Measurements from ENCODE around the gene HYAL1.
"Not testable (repeated sequence)": the region's sequence is repeated elsewhere in the genome, so short reads cannot be mapped to it uniquely, and the experiment has no call there.

HYAL1 gene

DNA sequence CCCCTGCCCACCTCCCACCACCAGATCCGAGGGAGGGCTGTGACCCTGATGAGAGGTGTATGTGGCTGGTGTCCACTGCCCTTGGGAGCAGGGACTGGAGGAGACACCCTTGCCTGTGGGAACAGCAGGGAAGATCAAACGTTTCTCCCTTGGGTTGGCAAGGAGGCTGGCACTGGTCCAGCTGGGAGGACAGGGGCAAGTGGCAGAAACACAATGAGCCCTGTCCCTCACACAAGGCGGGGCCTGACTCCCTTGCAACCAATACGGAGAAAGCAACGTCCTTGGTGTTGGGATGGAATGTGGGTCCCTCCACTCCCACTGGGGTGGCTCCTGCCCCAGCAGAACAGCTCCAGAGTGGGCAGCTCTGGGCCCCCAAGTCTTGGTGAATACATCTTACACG, 13.9 kb upstream of the HYAL1 start:
- no peak for DNase-seq

DNA sequence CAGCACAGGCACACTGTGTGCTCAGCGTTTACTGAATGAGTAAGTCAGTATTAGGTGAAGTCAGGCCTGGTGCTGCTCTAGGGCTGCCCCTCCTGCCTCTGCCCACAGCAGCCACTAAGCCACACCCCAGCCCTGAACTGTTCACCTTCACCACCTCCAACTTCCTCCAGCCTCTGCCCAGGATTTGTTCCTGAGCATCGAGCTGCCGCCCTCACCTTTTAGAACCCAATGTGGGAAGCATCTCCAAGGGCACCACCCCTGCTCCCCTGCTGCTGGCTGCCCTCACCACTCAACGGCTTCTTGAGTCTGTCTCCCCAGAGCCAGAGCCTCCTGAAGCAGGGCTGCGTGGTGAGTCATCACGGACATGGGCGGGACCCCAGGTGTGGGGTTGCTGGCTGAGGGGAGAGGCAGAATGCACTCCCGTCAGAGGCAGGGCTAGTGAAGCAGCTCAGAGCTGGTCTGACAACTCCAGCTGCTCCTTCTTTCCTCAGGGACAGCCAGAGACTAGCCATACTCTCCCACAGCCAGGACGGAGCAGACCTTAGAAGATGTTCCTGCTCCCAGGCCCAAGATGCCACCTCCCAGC, 13.4 kb upstream of the HYAL1 start:
- DNase-seq: peak; percentile 65

DNA sequence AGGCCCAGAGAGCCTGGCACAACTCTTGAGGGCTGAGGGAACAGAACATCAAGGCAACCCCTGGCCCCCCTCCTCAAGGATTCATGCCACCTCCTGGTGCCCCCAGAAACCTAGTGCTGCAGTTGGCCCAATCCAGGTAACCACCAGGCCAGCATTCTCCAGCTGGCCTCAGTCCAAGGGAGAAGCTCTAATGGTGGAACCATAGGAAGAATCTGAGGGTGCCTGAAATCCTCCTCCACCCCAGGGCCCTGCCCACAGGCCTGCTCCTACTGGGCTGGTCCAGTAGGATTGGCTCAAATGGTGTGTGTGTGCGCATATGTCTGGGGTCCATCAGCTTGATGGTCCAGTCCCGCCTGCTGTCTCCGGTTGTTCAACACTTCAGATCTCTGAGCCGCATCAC, 11.4 kb upstream of the HYAL1 start:
- DNase-seq: no peak

DNA sequence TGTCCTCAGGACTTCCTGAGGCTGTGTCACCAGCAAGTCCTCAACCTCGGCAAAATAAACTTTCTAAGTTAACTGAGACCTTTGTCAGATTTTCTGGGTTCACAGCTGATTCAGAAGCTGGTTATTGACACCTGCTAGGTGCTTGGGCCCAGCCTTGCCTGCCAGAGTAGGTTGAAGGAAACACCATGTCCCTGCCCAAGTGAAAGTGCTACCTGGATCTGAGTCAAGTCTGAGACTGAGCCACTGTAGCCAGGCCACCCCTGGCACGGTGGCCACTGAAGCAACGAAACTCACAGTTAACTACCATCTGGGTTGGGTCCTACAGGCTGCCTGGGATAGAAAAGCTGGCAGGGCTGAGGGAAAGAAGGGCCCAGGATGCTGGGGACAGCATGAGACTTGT, 11.0 kb upstream of the HYAL1 start:
- DNase-seq: no peak

DNA sequence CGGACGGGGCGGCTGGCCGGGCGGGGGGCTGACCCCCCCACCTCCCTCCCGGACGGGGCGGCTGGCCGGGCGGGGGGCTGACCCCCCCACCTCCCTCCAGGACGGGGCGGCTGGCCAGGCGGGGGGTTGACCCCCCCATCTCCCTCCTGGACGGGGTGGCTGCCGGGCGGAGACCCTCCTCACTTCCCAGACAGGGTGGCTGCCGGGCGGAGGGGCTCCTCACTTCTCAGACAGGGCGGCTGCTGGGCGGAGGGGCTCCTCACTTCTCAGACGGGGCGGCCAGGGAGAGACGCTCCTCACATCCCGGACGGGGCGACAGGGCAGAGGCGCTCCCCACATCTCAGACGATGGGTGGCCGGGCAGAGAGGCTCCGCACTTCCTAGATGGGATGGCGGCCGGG, 8.7 kb upstream of the HYAL1 start:
- DNase-seq: not testable (repeated sequence)

DNA sequence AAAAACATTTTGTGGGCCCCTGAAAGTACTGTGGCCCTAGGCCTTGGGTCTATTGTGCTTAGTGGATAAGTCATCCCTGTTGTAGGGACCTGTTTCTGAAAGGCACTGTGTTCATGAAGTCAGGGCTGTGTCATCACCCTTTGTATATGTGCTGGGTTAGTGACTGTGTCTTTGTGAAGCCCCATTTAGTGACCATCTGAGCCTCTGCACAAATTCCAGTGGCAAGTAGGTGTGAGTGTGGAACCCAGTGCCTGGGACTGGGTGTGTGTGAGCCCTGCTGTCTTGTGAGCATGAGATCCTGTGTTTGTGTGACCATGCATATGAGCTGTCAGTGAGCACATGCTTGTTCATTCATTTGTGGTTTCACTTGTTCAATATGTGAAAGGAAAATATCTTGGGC, 1.2 kb upstream of the HYAL1 start:
- DNase-seq: no peak

DNA sequence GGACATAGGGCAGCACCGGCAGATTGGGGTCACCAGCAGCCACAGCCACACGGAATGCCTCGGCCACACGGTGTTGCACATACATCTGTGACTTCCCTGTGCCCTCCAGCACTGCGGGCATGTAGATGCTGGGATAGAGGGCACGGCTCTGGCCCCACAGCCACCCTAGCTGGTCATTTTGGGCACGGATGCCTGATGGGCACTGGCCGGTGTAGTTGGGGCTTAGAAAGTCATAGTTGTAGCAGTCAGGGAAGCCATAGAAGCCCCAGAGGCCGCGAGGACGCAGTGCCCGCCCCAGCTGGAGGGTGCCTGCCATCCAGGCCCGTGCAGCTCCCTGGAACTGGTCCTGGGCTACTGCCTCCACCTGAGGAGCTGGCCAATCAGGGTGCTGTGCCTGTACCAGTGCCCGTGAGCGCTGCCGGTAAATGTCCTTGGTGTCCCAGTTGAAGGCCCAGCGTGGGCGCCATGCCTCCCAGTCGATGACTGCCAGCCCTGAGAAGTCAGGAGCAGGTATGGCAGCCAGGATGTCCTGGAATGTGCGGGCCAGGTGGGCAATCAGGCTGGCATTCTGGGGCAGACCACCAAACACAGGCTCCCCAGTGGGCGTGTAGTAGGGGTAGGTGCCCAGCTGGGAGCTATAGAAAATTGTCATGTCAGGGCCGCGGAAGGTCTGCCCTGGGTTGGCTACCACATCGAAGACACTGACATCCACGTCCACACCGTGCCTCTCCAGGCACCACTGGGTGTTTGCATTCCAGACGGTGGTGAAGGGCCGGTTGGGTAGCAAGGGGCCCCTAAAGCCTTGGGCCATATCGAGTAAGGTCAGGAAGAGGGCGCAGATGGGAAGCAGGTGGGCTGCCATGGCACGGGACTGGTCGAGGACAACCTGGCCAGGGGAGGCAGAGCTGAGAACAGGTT, 1.0 kb downstream of the HYAL1 start:
- DNase-seq: no peak

DNA sequence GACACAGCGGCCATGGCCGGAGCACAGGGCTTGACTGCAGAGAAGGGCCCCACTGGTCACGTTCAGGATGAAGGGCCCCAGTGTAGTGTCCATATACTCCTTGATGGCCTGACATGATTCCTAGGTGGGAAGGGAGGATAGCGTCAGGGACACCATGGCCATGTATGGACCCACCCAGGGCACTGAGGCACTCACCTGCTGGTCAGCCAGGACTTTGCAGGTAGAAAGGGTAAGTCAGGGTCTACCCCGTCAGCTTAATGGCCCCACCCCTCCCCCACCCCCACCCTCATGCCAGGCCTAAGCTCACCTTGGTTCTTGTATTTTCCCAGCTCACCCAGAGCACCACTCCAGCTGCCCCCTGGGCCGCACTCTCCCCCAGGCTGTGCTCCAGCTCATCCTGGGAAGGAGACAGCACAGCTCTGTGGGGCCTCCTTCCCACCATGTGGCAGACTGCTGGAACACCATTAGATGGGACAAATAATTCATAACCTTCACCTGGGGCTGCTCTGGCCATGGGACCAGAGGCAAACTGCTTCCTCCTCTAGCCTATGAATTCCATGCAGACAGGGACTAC, 2.6 kb downstream of the HYAL1 start:
- no peak for DNase-seq

DNA sequence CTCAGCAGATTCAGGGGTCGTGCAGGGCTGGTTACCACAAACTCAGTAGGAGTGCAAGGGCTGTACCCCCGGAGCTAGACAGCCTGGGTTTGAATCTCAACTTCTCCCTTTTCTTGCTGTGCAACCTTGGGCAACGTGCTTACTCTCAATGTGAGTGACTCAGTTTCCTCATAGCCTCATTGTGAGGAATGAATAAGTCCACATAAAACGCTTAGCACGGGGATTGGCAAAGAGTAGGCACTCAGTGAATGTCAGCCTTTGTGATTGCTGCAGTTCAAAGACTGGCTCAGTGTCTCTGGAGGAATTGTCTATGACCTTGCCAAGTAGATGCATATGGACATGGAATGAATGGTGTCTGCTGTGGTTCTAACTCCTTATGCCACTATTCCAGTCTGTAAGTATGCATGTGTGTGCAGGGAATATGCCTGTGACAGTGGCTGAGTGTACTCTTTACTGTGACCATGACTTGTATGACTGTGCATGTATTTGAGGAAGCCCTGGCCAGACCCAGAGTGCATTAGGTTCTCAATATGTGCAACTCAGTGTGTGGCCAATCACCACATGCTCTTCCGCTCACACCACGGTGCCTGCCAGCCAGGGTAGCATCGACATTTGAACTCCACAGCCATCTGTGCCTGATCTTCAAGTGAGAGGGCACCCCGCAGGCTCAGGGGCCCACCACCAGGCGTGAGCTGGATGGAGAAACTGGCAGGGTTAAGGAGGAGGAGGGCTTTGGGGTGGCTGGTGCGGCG, 3.3 kb downstream of the HYAL1 start:
- no peak for DNase-seq

DNA sequence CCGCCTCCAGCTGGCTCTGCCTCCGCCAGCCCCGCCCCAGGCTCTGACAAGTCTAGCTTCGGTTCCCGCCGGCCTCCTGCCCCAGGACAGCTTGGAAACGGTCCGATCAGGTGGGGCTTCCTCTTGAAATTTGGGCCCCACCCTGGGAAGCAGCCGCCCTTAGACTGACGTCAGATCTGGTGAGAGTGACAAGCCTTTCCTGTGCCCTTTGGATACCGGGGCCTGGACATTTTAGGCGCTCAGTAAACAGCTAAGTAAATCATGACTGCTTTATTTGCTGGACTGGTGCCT, 3.8 kb downstream of the HYAL1 start:
- no peak for DNase-seq

DNA sequence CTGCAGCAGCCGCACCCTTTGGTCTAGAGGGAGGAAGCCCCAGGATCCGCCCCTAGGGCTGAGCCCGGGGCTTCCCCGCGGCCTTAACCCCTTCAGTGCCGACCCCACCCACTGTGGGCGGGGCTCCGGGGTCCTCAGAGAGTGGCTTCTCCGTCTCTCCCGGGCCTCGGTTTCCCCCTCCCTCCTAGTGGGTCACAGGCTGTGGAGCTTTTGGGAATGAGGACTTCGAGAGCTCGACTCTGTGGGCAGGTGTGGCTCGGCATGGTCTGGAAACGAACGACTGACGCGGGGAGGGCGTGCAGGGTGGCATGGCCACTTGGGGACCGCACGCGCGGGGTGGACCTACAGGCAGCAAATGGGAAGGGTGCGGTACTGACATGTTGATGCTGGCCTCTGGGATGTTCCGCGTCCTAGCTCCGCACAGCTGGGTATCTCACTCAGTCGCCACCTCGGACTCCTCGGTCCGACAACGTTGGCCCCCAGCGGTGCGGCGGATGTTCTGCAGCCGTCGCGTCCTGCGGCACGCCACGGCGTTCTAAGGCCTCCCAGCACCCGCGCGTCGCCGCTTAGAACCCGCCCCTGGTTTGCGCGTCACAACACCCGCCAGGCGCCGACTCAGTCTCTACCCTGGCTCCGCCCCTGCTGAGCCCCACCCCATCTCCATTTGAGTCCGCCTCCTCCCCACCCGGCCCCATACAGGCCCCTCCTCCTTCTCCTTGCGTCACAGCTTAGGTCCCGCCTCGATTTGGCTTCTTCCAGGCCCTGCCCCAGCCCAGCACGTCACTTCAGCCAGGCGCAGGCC, 4.3 kb downstream of the HYAL1 start, which contains the start of the genes HYAL3 and NAA80:
Gene HYAL3 (minus strand): TSS at position 570 of the 802 bp plus-strand sequence. CDS start 3,803 bp downstream, outside the sequence.
Gene NAA80 (minus strand): TSS at position 570 of the 802 bp plus-strand sequence. CDS start 1,942 bp downstream, outside the sequence.
- DNase-seq: peak; percentile 100

DNA sequence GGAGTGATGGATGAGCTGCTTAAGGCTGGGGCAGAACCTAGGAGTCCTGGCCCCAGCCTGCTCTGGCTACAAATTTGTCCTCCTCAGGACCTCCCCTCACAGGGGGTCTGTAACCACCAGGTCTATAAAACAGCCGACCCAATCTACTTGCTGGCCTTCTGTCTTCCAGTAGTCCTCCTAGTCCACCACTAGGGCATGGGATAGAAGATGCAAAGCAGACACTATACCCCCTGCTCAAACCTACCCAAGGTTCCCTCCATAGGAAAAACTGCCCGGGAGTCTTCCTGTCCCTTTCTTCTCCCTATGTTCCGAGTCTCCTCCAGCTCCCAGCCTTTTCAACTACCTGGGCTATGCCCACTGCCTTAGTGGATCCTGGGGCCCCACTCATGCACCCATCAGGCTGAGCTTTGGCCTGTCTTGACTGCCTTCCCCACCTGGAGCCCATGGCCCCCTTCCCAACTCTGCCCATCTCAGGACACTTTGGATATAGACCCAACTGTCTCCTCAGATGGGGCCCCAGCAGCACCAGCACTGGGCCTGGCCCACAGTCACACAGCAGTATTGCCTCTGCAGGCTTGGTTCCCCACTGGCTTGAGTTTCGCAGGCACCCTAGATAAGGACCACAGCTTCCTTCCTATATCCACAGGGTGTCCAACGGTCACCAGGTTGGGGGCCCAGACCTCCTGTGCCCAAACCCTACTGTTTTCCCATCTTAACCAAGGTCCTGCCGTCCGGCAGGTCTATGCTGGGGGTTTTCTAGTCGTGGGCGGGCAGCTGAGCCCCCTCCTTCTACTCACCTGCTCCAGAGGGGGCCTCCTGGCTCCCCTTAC, 5.3 kb downstream of the HYAL1 start:
- DNase-seq: no peak

DNA sequence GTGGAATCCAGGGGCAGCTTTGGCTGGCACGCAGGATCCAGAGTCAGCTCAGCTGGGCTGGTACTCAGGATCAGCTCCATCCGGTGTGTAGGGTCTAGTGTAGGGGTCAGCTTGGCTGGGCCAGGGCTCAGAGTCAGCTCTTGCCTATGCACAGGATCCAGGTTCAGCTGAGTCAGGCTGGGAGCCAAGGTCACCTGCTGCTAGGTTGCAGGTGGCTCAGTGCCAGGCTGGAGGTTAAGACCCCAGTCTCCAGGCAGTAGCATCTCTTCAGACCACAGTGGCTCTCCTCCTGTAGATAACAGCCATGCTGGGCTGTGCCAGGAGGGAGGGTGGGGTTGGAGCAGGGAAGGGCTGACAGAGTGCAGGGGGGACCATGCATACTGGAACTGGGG, 6.0 kb downstream of the HYAL1 start:
- DNase-seq: no peak

DNA sequence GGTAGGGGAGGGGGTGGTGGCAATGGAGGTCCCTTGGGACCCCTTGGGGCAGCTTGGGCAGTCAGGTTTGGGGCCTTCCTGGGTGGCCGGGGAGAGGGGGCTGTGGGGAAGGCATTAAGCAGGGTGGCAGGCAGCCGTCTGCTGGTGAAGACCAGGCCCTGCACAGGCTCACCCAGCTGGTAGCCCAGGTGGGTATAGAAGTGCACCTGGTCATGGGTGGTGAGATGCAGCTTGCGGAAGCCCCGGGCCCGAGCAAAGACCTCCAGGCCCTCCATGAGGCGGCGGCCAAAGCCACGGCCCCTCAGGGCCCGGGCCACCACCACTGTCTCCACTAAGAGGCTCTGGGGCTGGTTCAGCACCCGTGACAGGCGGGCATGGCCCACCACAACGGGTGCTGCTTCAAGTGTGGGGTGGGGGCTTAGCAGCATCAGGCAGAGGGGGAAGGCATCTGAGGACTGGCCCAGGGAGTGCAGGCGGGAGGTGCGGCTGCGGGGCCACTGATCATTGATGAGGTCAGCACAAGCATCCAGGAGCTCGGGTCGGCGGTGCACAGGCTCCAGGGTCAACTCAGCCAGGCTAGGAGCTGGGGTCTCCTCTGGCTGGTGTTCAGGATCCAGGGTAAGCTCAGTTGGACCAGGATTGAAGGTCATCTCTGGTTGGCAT, 6.5 kb downstream of the HYAL1 start:
- DNase-seq: no peak

DNA sequence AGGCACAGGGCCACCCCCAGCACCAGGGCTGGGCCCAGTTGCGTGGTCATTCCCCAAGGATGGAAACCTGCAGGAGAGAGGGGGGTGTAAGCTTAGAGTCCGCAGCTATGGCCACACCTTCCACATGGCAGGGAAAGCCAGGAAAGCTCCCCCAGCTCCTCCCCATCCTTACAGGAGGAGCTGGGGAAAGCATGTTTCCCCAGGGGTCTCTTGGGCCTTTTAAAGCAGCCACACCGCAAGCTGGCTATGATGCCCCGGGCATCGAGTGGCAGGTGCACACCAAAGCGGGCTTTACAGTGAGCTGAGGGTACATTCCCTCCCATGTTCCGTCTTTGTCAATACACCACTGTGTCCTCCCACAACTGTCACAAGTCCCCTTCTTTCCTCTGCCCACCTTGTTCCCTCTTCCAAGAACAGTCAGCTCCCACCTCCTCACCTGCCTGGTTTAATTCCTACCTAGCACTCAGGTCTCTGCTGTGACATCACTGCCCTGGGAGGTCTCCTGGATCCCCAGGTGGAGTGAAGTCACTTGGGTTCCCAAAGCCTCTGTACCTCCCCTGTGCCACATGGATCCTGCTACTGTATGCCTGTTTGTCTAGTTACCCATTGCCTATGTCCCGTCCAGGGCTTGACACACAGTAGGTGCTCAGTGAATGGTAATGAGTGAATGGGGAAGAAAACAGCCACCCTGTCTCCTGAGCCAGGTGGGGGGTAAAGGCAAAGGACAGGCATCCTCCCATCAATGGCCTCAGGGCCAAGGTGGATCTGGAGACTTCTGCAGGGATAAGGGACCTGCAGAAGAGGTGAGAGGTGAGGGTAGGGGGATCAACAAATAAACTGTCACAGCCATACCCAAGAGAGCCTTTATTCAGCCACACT, 7.6 kb downstream of the HYAL1 start:
- no peak for DNase-seq

DNA sequence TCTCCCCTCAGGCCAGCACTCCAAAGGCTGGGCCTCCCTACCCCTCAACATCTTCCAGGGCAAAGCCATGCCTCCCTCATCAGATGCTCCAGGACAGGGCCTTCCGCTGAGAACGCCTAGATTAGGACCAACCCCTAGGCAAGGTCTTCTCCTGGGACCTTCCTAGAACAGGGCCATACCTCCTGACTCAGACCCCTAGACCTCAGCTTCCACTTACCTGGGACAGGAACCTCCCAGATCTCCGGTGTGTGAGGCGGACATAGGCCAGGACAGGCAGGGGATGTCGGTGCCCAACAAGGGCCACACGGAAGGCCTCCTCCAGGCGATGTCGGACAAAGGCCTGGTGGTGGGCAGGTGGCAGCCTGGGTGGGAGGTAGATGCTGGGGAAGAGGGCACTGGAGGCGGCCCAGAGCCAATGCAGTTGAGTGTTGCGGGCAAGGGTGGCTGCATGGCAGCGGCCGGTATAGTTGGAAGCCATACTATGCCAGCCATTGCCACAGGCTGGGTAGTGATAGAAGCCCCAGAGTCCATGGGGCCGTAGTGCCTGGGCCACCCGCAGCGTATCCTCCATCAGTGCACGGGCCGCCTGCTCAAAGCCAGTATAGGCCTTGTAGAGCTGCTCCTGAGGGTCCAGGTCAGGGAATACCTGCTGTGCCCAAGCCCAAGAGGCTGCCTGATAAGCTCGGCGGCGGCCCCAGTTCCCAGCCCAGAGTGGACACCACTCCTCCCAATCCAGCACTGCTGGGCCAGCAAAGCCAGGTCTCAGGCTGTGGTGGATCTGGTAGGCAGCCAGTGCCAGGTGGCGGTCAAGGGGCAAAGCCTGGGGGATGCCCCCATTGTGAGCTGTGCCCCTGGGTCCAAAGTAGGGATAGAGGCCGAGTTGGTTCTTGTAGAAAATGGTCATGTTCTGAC, 8.6 kb downstream of the HYAL1 start:
- DNase-seq: no peak

DNA sequence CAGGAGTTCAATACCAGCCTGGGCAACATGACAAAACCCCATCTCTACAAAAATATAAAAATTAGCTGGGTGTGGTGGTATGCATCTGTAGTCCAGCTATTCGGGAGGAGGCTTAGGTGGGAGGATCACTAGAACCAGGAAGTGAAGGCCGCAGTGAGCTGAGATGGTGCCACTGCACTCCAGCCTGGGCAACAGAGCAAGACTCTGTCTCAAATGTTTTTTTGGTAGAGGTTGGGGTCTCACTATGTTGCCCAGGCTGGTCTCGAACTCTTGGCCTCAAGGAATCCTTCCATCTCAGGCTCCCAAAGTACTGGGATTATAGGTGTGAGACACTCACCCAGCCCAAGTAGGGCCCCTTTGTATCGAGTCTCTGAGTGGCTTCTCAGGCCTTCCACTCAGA, 9.3 kb downstream of the HYAL1 start:
- no peak for DNase-seq

DNA sequence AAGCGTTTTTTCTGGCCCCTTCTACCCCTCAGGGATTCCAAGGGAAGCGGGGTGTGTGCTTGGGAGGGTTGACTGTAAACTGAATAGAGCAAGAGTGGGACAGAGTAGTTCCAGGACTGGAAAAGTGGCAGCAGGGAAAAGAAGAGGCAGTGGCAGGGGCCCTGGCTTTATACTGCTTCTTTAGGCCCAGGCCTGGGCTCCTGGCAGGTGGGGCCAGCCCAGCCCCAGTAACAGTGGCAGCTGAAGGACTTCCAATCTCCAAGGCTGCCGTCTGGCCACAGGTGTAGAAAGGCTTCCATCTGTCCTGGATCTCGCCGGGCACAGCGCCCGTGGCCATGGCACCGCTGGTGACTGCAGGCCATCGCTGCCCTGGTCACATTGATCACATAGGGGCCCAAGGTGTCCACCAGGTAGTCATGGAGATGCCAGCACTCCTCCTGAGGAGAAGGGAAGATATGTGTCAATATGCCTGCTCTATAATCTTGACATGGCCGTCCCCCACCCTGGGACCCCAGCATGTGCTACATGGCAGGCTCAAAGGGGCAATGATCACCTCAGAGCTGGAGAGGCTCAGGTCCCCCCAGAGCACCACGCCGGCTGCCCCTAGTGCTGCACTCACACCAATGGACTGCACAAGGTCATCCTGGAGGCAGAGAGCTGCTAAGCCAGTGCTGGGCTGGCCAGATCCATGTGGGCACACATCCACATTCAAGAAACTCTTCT, 10.1 kb downstream of the HYAL1 start:
- DNase-seq: no peak

Measured in eye (tissue), 1 donor.